Loucy (cell line): ENCODE results near the gene VAV2.

Source experiments
- H2AFZ ChIP-seq: fragments of 200-600 bp; sonication (generic); 2 replicates; pipeline ENCODE4 v1.6.0; 2016; ENCODE audit warnings: antibody characterized with exemption, mild to moderate bottlenecking, low read length, moderate library complexity
- H3F3A ChIP-seq: fragments of 200-600 bp; 2 replicates; pipeline ENCODE4 v1.6.0; 2016; ENCODE audit warnings: antibody characterized with exemption, low read depth, mild to moderate bottlenecking
- H3K27me3 ChIP-seq: fragments of 200-600 bp; sonication (generic); 2 replicates; pipeline ENCODE4 v1.6.1; 2014; ENCODE audit warnings: low read length, mild to moderate bottlenecking; ENCODE audit not compliant: insufficient read depth, poor library complexity, severe bottlenecking
- H3K36me3 ChIP-seq: fragments of 200-600 bp; sonication (generic); 2 replicates; pipeline ENCODE4 v1.6.1; 2016; ENCODE audit warnings: low read length; ENCODE audit not compliant: insufficient read depth
- H3K4me1 ChIP-seq: fragments of 200-600 bp; sonication (generic); 2 replicates; pipeline ENCODE4 v1.5.1; 2014; ENCODE audit warnings: low read length, mild to moderate bottlenecking; ENCODE audit not compliant: insufficient read depth, poor library complexity, severe bottlenecking
- H3K4me2 ChIP-seq: fragments of 200-600 bp; sonication (generic); 2 replicates; pipeline ENCODE4 v1.6.0; 2014; ENCODE audit warnings: antibody characterized with exemption, low read length, low read depth, mild to moderate bottlenecking; ENCODE audit not compliant: poor library complexity, severe bottlenecking
- H3K4me3 ChIP-seq: fragments of 200-600 bp; sonication (generic); 2 replicates; pipeline ENCODE4 v1.5.1; 2014; ENCODE audit warnings: low read length, mild to moderate bottlenecking, mixed read lengths; ENCODE audit not compliant: poor library complexity, severe bottlenecking
- H3K79me2 ChIP-seq: fragments of 200-600 bp; sonication (generic); 2 replicates; pipeline ENCODE4 v1.6.1; 2014; ENCODE audit warnings: low read length; ENCODE audit not compliant: insufficient read depth
- H3K9ac ChIP-seq: fragments of 200-600 bp; sonication (generic); 2 replicates; pipeline ENCODE4 v1.6.0; 2014; ENCODE audit warnings: mild to moderate bottlenecking, low read depth, low read length, moderate library complexity; ENCODE audit not compliant: poor library complexity, severe bottlenecking
- H3K9me2 ChIP-seq: fragments of 200-600 bp; sonication (generic); replicated peaks from 2 replicates; pipeline ENCODE4 v1.6.1; 2016; ENCODE audit warnings: low read depth, low read length, mixed read lengths
- H3K9me3 ChIP-seq: fragments of 200-600 bp; sonication (generic); 2 replicates; pipeline ENCODE4 v1.6.1; 2014; ENCODE audit warnings: mild to moderate bottlenecking, antibody characterized with exemption, low read length, low read depth; ENCODE audit not compliant: insufficient read depth
- H4K20me1 ChIP-seq: fragments of 200-600 bp; sonication (generic); 2 replicates; pipeline ENCODE4 v1.6.0; 2014; ENCODE audit warnings: antibody characterized with exemption, low read length, mild to moderate bottlenecking; ENCODE audit not compliant: insufficient read depth, poor library complexity, severe bottlenecking
- CTCF ChIP-seq: fragments of 200-600 bp; sonication (generic); conservative IDR thresholded peaks from 2 replicates; pipeline ENCODE4 v1.5.1; 2014; ENCODE audit warnings: mild to moderate bottlenecking, antibody characterized with exemption, low read length
- EZH2phosphoT487 ChIP-seq: fragments of 200-600 bp; IDR thresholded peaks from 2 replicates; pipeline ENCODE4 v1.6.1; 2018; ENCODE audit warnings: antibody characterized with exemption, mild to moderate bottlenecking, moderate library complexity, borderline replicate concordance

The VAV2 gene

GRCh38 chr9:133714606-133715294, 277.4 kb downstream of the VAV2 start:
- Histone ChIP-seq H3F3A (no peaks in the 10 kb centered on the region), H3K36me3 (no peaks in the 10 kb centered on the region), H3K9ac (no peak overlapping the region), H3K9me2 (no peaks in the 10 kb centered on the region), H2AFZ (no peak overlapping the region), H3K4me2 (no peak overlapping the region), H3K4me1 (no peaks in the 10 kb centered on the region), H4K20me1 (no peaks in the 10 kb centered on the region), H3K4me3 (no peak overlapping the region), H3K9me3 (no peaks in the 10 kb centered on the region), H3K79me2 (no peaks in the 10 kb centered on the region), H3K27me3 (no peaks in the 10 kb centered on the region)
- no peak for TF ChIP-seq EZH2phosphoT487
- no peak for TF ChIP-seq CTCF

- Histone ChIP-seq H3K79me2 (no peaks in the 10 kb centered on the region), H3K4me1 (no peaks in the 10 kb centered on the region), H3F3A (no peaks in the 10 kb centered on the region), H3K9me3 (no peaks in the 10 kb centered on the region), H3K9me2 (no peaks in the 10 kb centered on the region), H2AFZ (no peak overlapping the region), H4K20me1 (no peaks in the 10 kb centered on the region), H3K9ac (no peak overlapping the region), H3K4me2 (no peak overlapping the region), H3K36me3 (no peaks in the 10 kb centered on the region), H3K27me3 (no peaks in the 10 kb centered on the region), H3K4me3 (no peak overlapping the region)
- TF ChIP-seq EZH2phosphoT487 (no peak), CTCF (no peak)
Measured at GRCh38 chr9:133713960-133714495, 278.1 kb downstream of the VAV2 start.

GRCh38 chr9:133713150-133713959, 278.8 kb downstream of the VAV2 start:
- no peak overlapping the region for H3K9ac ChIP-seq
- H3K9me2 ChIP-seq, result no peaks in the 10 kb centered on the region
- H3K4me1 ChIP-seq, result no peaks in the 10 kb centered on the region
- no peaks in the 10 kb centered on the region for H3K27me3 ChIP-seq
- no peaks in the 10 kb centered on the region for H3K36me3 ChIP-seq
- TF ChIP-seq EZH2phosphoT487 (no peak), CTCF (no peak)
- H4K20me1 ChIP-seq, result no peaks in the 10 kb centered on the region
- H2AFZ ChIP-seq, result no peak overlapping the region
- H3F3A ChIP-seq, result no peaks in the 10 kb centered on the region
- H3K79me2 ChIP-seq, result no peaks in the 10 kb centered on the region
- no peaks in the 10 kb centered on the region for H3K9me3 ChIP-seq
- H3K4me2 ChIP-seq, result no peak overlapping the region
- H3K4me3 ChIP-seq, result no peak overlapping the region
